Thyroid gland (tissue), 4 donors: Measurements from ENCODE around the gene SIRT6. TPM values are rescaled to one million over a fixed set of nuclear protein-coding genes. Genes with fewer than 3 reads are reported as not detected.
"Not testable (repeated sequence)": the region's sequence is repeated elsewhere in the genome, so short reads cannot be mapped to it uniquely, and the experiment has no call there.

ENCODE experiments used
- DNase-seq, 2 donors: peaks; one replicate each; pipeline ENCODE4 v3.0.0-alpha.2; 2019
- H3K27ac ChIP-seq, 3 donors: fragments of 200-600 bp; sonication (generic); 1 replicate in 2 of 3; 2 replicates in 1 of 3; pipeline ENCODE4 v1.5.1; 2016 to 2019; ENCODE audit warnings: mild to moderate bottlenecking in 1 of 3, moderate library complexity in 1 of 3
- H3K27me3 ChIP-seq: fragments of 200-600 bp; sonication (generic); one replicate; pipeline ENCODE4 v1.5.1; 2019
- H3K36me3 ChIP-seq, 2 donors: fragments of 200-600 bp; sonication (generic); one replicate each; pipeline ENCODE4 v1.5.1; 2016 to 2019
- H3K4me1 ChIP-seq, 2 donors: fragments of 200-600 bp; sonication (generic); one replicate each; pipeline ENCODE4 v1.5.1; 2017 to 2019
- H3K4me3 ChIP-seq, 3 donors: fragments of 200-600 bp; sonication (generic); replicated peaks in 1 of 3; 1 replicate in 2 of 3; 2 replicates in 1 of 3; pipeline ENCODE4 v1.5.1; 2016; ENCODE audit warnings: mild to moderate bottlenecking in 1 of 3
- H3K9me3 ChIP-seq: fragments of 200-600 bp; sonication (generic); one replicate; pipeline ENCODE4 v1.5.1; 2017
- CTCF ChIP-seq, 6 experiments: fragments of 200-600 bp in 3 of 6; fragments of 450-650 bp in 3 of 6; sonication (generic) in 3 of 6; IDR thresholded peaks; one replicate each; pipeline ENCODE4 v1.5.1; 2016 to 2019; ENCODE audit warnings: antibody characterized with exemption in 6 of 6, mild to moderate bottlenecking in 2 of 6, inconsistent platforms in 1 of 6, moderate library complexity in 1 of 6
- POLR2A ChIP-seq, 2 donors: fragments of 450-650 bp; IDR thresholded peaks; one replicate each; pipeline ENCODE4 v1.6.1; 2017; ENCODE audit warnings: antibody characterized with exemption in 2 of 2, mild to moderate bottlenecking in 2 of 2, moderate library complexity in 1 of 2
- WGBS, 2 donors: methylation state at CpG; one replicate each; pipeline ENCODE4 v1.1.5; 2017; 5-methylcytosine and 5-hydroxymethylcytosine counted together
- intact Hi-C: fragments of 100-400 bp; cut with DNase I; formaldehyde crosslinking; loops from one replicate; pipeline ENCODE4 v1.15.1; 2023
- total RNA-seq, 4 donors: library from RNA; depleted of rRNA; stranded (reverse); fragments of >200 nt; gene quantifications; one replicate each; pipeline ENCODE4 v1.2.3, GENCODE V29; 2016

Gene SIRT6
- 10 to 100 TPM; 11.9 to 39.3 (median 20.0) TPM for total RNA-seq

GRCh38 chr19:4182084-4182810, at the start of gene SIRT6, which contains the start of gene ANKRD24:
SIRT6 (minus strand) TSS chr19:4182563; CDS start chr19:4182539, 24 bp downstream.
ANKRD24 (plus strand) TSS chr19:4182689; CDS start chr19:4186426, 3,737 bp downstream.
- peak in 1 of 2 donors; percentile 69 for TF ChIP-seq POLR2A (IDR thresholded peaks at IDR 0.05)
- no peak for TF ChIP-seq CTCF (IDR thresholded peaks at IDR 0.05)
- no peaks in the 10 kb centered on the region for H3K27me3 ChIP-seq
- H3K4me3 ChIP-seq, result peak within 1 kb of the TSS; percentile 84 to 97 (median 88)
- H3K27ac ChIP-seq, result peak within 1 kb of the TSS; percentile 4 to 77 (median 57)
- no peaks in the 10 kb centered on the region for H3K9me3 ChIP-seq
- peaks cover 0 to 3% of the 10 kb centered on the region in 2 donors for H3K36me3 ChIP-seq
- intact Hi-C loops, result loop anchor here (5.0 to 10.0 kb wide), 2 partner anchors 60 to 197 kb away; partner anchors contain the start of genes EEF2 and MAP2K2
- WGBS, 2 donors, result 0 to 1% methylated on average over 36 to 44 of the region's 58 CpGs
- peak; percentile 96 for DNase-seq
- peaks cover 15 to 16% of the 10 kb centered on the region in 2 donors for H3K4me1 ChIP-seq

DNA sequence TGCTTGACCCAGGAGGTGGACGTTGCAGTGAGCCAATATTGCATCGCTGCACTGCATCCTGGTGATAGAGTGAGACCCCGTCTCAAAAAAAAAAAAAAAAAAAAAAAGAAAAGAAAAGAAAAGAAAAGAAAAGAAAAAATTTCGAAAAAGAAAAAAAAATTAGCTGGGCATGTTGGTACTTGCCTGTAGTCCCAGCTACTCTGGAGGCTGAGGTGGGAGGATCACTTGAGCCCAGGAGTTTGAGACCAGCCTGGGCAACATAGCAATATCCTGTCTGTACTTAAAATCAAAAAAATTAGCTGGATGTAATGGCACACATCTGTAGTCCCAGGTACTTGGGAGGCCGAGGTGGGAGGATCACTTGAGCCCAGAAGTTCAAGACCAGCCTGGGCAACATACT, 49.8 kb upstream of the SIRT6 start:
- H3K9me3 ChIP-seq, H3K4me1 ChIP-seq, H3K4me3 ChIP-seq, H3K36me3 ChIP-seq, intact Hi-C loops, H3K27me3 ChIP-seq, DNase-seq, H3K27ac ChIP-seq: not testable (repeated sequence)
- 84% methylated on average over 5 of the region's 5 CpGs for WGBS, 2 donors

DNA sequence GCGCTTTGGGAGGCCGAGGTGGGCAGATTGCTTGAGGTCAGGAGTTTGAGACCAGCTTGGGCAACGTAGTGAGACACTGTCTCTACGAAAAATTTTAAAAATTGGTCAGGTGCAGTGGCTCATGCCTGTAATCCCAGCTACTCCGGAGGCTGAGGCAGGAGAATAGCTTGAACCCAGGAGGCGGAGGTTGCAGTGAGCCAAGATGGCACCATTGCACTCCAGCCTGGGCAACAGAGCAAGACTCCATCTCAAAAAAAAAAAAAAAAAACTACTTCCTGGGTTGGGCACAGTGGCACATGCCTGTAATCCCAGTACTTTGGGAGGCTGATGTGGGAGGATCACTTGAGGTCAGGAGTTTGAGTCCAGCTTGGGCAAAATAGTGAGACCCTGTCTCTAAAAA, 49.2 kb upstream of the SIRT6 start:
- intact Hi-C loops, H3K27ac ChIP-seq, H3K4me3 ChIP-seq, H3K36me3 ChIP-seq, DNase-seq, H3K4me1 ChIP-seq, H3K27me3 ChIP-seq, H3K9me3 ChIP-seq: not testable (repeated sequence)
- WGBS, 2 donors, result 88 to 92% methylated on average over 4 to 6 of the region's 6 CpGs

DNA sequence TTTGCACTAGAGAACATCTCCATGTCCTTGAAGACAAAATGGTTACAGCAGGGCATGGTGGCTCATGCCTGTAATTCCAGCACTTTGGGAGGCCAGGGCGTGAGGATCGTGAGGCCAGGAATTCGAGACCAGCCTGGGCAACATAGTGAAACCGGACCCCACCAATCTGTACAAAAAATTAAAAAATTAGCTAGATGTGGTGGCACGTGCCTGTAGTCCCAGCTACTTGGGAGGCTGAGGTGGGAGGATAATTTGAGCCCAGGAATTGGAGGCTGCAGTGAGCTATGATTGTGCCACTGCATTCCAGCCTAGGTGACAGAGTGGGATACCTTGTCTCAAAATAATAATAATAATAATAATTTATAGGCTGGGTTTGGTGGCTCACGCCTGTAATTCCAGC, 47.9 kb upstream of the SIRT6 start:
- WGBS, 2 donors, result 85 to 86% methylated on average over 6 of the region's 6 CpGs
- H3K4me1 ChIP-seq, H3K36me3 ChIP-seq, H3K27ac ChIP-seq, H3K27me3 ChIP-seq, H3K9me3 ChIP-seq, intact Hi-C loops, H3K4me3 ChIP-seq, DNase-seq: not testable (repeated sequence)

- TF ChIP-seq CTCF (IDR thresholded peaks at IDR 0.05), result no peak
- TF ChIP-seq POLR2A (IDR thresholded peaks at IDR 0.05), result no peak
- DNase-seq, result peak in 1 of 2 donors; percentile 3
- H3K36me3 ChIP-seq, result no peaks in the 10 kb centered on the region
- no peak within 1 kb of the TSS for H3K27ac ChIP-seq
- WGBS, 2 donors, result 17% methylated on average over 14 to 15 of the region's 19 CpGs
- no peak within 1 kb of the TSS for H3K4me3 ChIP-seq
- intact Hi-C loops, result no loop called here
- H3K27me3 ChIP-seq, result peaks cover 4% of the 10 kb centered on the region
- no peaks in the 10 kb centered on the region for H3K4me1 ChIP-seq
- no peaks in the 10 kb centered on the region for H3K9me3 ChIP-seq
Measured at GRCh38 chr19:4229179-4229931, 47.0 kb upstream of the SIRT6 start, which contains the start of gene EBI3. EBI3 (plus strand) TSS chr19:4229523; CDS start chr19:4229551, 28 bp downstream.

GRCh38 chr19:4228765-4229178, 46.4 kb upstream of the SIRT6 start:
- TF ChIP-seq POLR2A (IDR thresholded peaks at IDR 0.05) (no peak), CTCF (IDR thresholded peaks at IDR 0.05) (no peak)
- no peaks in the 10 kb centered on the region for H3K36me3 ChIP-seq
- intact Hi-C loops, result no loop called here
- H3K9me3 ChIP-seq, result no peaks in the 10 kb centered on the region
- H3K4me1 ChIP-seq, result no peaks in the 10 kb centered on the region
- WGBS, 2 donors, result 78 to 82% methylated on average over 2 of the region's 2 CpGs
- H3K4me3 ChIP-seq, result no peak overlapping the region
- H3K27me3 ChIP-seq, result peaks cover 4% of the 10 kb centered on the region
- no peak overlapping the region for H3K27ac ChIP-seq
- DNase-seq, result no peak
